Testis (tissue), 2 donors: ENCODE measurements around the gene MRFAP1L1.

Experiments
- POLR2A ChIP-seq: fragments of 450-650 bp; IDR thresholded peaks from one replicate; pipeline ENCODE4 v1.6.1; 2017; ENCODE audit warnings: antibody characterized with exemption, mild to moderate bottlenecking, moderate library complexity
- TF ChIP-seq, protein P1 (sequence below), 3 experiments: fragments of 450-650 bp in 2 of 3; fragments of 200-600 bp in 1 of 3; sonication (generic) in 1 of 3; IDR thresholded peaks; one replicate each; pipeline ENCODE4 v1.5.1; 2016 to 2019; ENCODE audit warnings: antibody characterized with exemption in 3 of 3, mild to moderate bottlenecking in 2 of 3, moderate library complexity in 1 of 3

DNA sequence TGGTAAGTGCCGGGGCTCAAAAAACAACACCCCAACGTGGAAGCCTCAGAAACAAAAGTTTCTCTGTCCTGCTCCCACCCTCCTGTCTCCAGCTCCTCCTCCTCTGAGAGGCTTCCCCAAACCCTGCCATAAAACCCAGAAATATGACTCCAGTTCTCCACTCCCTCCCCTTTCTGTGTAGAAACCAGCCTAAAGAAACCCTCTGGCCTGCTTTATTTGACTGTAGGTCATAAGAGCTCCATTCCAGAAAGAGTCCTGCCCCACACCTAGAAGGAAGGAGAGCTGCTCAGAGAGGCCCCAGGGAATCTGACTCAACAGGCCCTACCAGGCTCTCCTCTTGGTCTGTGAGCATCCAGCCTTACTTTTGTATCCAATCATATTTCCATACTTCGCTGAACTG lies 16.9 kb downstream of the MRFAP1L1 start:
- TF ChIP-seq, protein P1, sequence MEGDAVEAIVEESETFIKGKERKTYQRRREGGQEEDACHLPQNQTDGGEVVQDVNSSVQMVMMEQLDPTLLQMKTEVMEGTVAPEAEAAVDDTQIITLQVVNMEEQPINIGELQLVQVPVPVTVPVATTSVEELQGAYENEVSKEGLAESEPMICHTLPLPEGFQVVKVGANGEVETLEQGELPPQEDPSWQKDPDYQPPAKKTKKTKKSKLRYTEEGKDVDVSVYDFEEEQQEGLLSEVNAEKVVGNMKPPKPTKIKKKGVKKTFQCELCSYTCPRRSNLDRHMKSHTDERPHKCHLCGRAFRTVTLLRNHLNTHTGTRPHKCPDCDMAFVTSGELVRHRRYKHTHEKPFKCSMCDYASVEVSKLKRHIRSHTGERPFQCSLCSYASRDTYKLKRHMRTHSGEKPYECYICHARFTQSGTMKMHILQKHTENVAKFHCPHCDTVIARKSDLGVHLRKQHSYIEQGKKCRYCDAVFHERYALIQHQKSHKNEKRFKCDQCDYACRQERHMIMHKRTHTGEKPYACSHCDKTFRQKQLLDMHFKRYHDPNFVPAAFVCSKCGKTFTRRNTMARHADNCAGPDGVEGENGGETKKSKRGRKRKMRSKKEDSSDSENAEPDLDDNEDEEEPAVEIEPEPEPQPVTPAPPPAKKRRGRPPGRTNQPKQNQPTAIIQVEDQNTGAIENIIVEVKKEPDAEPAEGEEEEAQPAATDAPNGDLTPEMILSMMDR (IDR thresholded peaks at IDR 0.05): no peak
- TF ChIP-seq POLR2A: no peak
